ENCODE data around the gene OLA1. TPM values are rescaled to one million over a fixed set of nuclear protein-coding genes. Genes with fewer than 3 reads are reported as not detected.

The OLA1 gene
- total RNA-seq, 1 donor from 2014 or later: 157 TPM

DNA sequence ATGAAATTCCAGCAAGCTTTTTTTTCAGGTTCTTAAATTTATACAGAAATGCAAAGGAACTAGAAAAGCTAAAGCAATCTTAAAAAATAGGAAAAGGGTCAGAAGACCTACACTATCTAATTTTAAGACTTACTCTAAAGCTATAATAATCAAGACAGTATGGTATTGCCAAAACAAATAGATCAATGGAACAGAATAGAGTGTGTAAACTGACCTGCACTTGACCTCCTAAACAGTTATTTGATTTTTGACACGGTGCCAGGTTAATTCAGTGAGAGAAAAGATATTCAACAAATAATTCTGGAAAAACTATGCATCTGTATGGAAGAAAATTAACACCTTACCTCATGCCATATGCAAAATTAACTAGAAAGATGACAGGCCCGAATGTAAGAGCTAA, 73.6 kb downstream of the OLA1 start:
- H3K27me3 ChIP-seq (ENCODE audit: control insufficient read depth, insufficient read depth, low read length): no peaks in the 10 kb centered on the region
- DNase-seq (ENCODE audit: low read depth): no peak
- no peaks in the 10 kb centered on the region for H3K36me3 ChIP-seq (ENCODE audit: control insufficient read depth, insufficient read depth, low read length)
- TF ChIP-seq, protein P1, sequence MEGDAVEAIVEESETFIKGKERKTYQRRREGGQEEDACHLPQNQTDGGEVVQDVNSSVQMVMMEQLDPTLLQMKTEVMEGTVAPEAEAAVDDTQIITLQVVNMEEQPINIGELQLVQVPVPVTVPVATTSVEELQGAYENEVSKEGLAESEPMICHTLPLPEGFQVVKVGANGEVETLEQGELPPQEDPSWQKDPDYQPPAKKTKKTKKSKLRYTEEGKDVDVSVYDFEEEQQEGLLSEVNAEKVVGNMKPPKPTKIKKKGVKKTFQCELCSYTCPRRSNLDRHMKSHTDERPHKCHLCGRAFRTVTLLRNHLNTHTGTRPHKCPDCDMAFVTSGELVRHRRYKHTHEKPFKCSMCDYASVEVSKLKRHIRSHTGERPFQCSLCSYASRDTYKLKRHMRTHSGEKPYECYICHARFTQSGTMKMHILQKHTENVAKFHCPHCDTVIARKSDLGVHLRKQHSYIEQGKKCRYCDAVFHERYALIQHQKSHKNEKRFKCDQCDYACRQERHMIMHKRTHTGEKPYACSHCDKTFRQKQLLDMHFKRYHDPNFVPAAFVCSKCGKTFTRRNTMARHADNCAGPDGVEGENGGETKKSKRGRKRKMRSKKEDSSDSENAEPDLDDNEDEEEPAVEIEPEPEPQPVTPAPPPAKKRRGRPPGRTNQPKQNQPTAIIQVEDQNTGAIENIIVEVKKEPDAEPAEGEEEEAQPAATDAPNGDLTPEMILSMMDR (IDR thresholded peaks at IDR 0.05; ENCODE audit: insufficient read depth, low read length, poor library complexity, severe bottlenecking): no peak
- H3K4me3 ChIP-seq (ENCODE audit: low read depth, low read length): no peak overlapping the region

DNA sequence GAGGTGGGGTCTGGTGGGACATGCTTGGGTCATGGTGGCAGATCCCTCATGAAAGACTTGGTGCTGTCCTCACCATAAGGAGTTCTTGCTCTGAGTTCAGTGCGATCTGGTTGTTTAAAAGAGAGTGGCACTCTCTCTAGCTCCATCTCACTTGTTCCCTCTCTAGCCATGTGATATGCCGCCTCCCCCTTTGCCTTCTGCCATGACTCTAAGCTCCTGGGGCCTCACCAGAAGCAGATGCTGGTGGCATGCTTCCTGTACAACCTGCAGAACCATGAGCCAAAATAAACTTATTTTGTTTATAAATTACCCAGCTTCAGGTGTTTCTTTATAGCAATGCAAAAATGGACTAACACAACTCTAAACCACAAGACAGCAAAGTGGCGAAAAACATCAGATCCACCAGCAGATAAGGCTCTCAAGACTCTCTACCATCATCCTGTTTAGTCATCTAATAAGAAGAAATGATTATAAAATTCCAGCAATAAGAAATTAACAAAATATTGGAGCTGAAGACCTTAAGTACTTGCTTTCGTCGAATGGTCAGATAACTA, 75.5 kb downstream of the OLA1 start:
- no peaks in the 10 kb centered on the region for H3K36me3 ChIP-seq (ENCODE audit: control insufficient read depth, insufficient read depth, low read length)
- TF ChIP-seq, protein P1 (IDR thresholded peaks at IDR 0.05; ENCODE audit: insufficient read depth, low read length, poor library complexity, severe bottlenecking): no peak
- DNase-seq (ENCODE audit: low read depth): no peak
- no peak overlapping the region for H3K4me3 ChIP-seq (ENCODE audit: low read depth, low read length)
- H3K27me3 ChIP-seq (ENCODE audit: control insufficient read depth, insufficient read depth, low read length): no peaks in the 10 kb centered on the region

DNA sequence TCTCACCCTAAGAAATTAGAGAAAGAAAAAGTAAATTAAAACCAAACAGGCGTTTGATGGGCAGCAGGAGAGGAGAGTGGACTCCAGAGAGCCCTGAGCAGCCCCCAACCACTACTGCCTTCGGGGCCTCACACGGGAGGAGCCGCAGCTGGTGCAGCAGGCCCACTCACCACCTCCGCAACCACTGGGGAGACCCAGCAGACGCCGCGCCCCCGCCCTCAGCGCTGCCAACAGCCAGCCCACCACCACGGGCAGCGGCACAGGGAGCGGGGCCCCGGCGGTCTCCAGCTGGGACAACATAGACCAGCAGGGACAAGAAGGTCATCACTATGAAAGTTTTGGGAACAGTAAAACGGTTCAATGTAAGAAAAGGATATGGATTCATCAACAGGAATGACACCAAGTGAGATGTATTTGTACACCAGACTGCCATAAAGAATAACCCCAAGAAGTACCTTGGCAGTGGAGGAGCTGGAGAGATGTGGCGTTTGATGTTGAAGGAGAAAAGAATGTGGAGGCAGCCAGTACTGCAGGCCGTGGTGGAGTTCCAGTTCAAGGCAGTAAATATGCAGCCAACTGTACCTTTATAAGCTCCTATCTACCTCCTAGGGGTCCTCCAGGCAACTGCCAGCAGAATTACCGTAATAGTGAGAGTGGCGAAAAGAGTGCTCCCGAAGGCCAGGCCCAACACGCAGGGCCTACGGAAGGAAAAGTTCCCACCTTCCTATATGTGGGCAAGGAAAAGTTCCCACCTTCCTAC, 76.5 kb downstream of the OLA1 start:
- TF ChIP-seq, protein P1 (IDR thresholded peaks at IDR 0.05; ENCODE audit: insufficient read depth, low read length, poor library complexity, severe bottlenecking): no peak
- DNase-seq (ENCODE audit: low read depth): no peak
- no peaks in the 10 kb centered on the region for H3K27me3 ChIP-seq (ENCODE audit: control insufficient read depth, insufficient read depth, low read length)
- H3K4me3 ChIP-seq (ENCODE audit: low read depth, low read length): no peak overlapping the region
- H3K36me3 ChIP-seq (ENCODE audit: control insufficient read depth, insufficient read depth, low read length): no peaks in the 10 kb centered on the region

DNA sequence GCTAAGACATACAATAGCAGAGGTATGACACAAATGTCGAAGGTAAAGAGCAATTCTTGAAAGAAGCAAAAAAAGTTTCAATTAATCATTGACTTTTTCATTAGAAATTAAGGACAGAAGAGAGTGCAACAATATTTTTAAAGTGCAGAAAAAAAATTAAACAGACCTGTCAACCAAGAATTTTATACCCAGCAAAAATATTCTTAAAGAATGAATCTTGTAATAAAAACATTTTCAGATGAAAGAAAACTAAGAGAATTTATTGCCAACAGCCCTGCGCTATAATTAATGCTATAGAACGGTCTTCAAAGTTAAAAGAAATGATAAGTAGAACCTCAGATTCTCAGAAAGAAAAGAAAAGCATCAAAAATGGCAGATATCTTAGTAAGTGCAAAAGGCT, 79.0 kb downstream of the OLA1 start:
- H3K27me3 ChIP-seq (ENCODE audit: control insufficient read depth, insufficient read depth, low read length): no peaks in the 10 kb centered on the region
- H3K36me3 ChIP-seq (ENCODE audit: control insufficient read depth, insufficient read depth, low read length): no peaks in the 10 kb centered on the region
- TF ChIP-seq, protein P1 (IDR thresholded peaks at IDR 0.05; ENCODE audit: insufficient read depth, low read length, poor library complexity, severe bottlenecking): no peak
- H3K4me3 ChIP-seq (ENCODE audit: low read depth, low read length): no peak overlapping the region
- no peak for DNase-seq (ENCODE audit: low read depth)

DNA sequence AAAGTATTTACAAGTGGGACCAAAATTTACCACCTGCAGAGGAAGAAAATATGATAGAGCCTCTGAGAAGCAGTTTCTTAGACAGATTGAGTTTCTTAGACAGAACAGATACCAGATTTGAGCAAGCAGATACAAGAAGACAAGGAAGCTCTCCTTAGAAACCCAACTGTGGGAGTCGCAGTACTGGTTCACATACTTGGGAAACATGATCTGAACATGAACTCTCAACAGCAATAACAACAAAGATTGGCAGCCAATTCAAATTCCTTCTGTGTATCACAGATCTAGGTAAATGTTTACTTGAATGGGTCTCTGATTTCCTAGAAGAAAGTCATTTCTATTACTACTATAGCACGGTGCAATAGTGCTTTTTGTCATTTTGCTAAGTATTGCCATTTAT, 82.1 kb downstream of the OLA1 start:
- no peaks in the 10 kb centered on the region for H3K36me3 ChIP-seq (ENCODE audit: control insufficient read depth, insufficient read depth, low read length)
- DNase-seq (ENCODE audit: low read depth): no peak
- TF ChIP-seq, protein P1 (IDR thresholded peaks at IDR 0.05; ENCODE audit: insufficient read depth, low read length, poor library complexity, severe bottlenecking): no peak
- no peaks in the 10 kb centered on the region for H3K27me3 ChIP-seq (ENCODE audit: control insufficient read depth, insufficient read depth, low read length)
- no peak overlapping the region for H3K4me3 ChIP-seq (ENCODE audit: low read depth, low read length)

DNA sequence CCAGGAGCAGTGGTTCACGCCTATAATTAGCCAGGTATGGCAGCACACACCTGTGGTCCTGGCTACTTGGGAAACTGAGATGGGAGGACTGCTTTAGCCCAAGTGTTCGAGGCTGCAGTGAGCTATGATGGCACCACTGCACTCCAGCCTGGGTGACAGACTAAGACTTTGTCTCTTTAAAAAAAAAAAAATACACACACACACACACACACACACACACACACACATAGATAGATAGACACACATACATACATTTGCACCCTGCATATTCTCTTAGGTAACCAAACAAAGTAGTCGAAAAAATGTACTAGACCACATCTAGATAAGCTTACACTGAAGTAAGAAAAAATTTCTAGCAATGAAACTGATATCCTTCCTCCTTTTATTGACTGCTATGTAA, 86.8 kb downstream of the OLA1 start:
- TF ChIP-seq, protein P1 (IDR thresholded peaks at IDR 0.05; ENCODE audit: insufficient read depth, low read length, poor library complexity, severe bottlenecking): no peak

More for the DNA sequence above, 86.8 kb downstream of the OLA1 start:
- H3K4me3 ChIP-seq (ENCODE audit: low read depth, low read length): no peak overlapping the region
- no peaks in the 10 kb centered on the region for H3K36me3 ChIP-seq (ENCODE audit: control insufficient read depth, insufficient read depth, low read length)
- no peaks in the 10 kb centered on the region for H3K27me3 ChIP-seq (ENCODE audit: control insufficient read depth, insufficient read depth, low read length)
- DNase-seq (ENCODE audit: low read depth): no peak

Measured in kidney epithelial cell (primary cell).